Cardiac muscle cell (in vitro differentiated cells and primary cell): Measurements from ENCODE around the gene IL13RA2. TPM values are rescaled to one million over a fixed set of nuclear protein-coding genes. Genes with fewer than 3 reads are reported as not detected.

Experiments used
- DNase-seq, 2 donors: peaks; one replicate each; pipeline versions ENCODE4 v3.0.0 to v3.0.0-alpha.2; 2010 to 2017; ENCODE audit warnings: low read depth in 1 of 2, low spot score in 1 of 2
- H3K27ac ChIP-seq: fragments of 200-600 bp; sonication (generic); 2 replicates; pipeline ENCODE4 v1.5.1; 2016
- H3K27me3 ChIP-seq: fragments of 200-600 bp; sonication (generic); 2 replicates; pipeline ENCODE4 v1.6.0; 2016; ENCODE audit warnings: control low read depth
- H3K36me3 ChIP-seq: fragments of 200-600 bp; sonication (generic); 2 replicates; pipeline ENCODE4 v1.5.1; 2016; ENCODE audit warnings: control low read depth
- H3K4me1 ChIP-seq: fragments of 200-600 bp; sonication (generic); 2 replicates; pipeline ENCODE4 v1.8.1; 2017; ENCODE audit warnings: low read depth, mild to moderate bottlenecking, mixed run types
- H3K4me3 ChIP-seq: fragments of 200-600 bp; sonication (generic); 2 replicates; pipeline ENCODE4 v1.5.1; 2016; ENCODE audit warnings: mild to moderate bottlenecking
- H3K9me3 ChIP-seq: fragments of 200-600 bp; sonication (generic); 2 replicates; pipeline ENCODE4 v1.5.1; 2017; ENCODE audit warnings: low read depth, mild to moderate bottlenecking, control low read depth
- polyA plus RNA-seq: library from polyadenylated mRNA; unstranded; fragments of >200 nt; fragmentation: Nextera tagmentation; extraction: Ambion mirVana; gene quantifications from 2 replicates; pipeline ENCODE4 v1.2.1, GENCODE V29; 2016
- total RNA-seq: library from RNA; depleted of rRNA; stranded (reverse); fragments of >200 nt; gene quantifications from 2 replicates; pipeline ENCODE4 v1.2.3, GENCODE V29; 2016
- TF ChIP-seq, protein P1 (sequence below): IDR thresholded peaks from 2 replicates; pipeline ENCODE4 v1.5.1; 2012; ENCODE audit warnings: low read depth, mild to moderate bottlenecking, low read length

IL13RA2 gene
- total and polyA plus RNA-seq, 2 experiments from 2014 or later, result not detected

DNA sequence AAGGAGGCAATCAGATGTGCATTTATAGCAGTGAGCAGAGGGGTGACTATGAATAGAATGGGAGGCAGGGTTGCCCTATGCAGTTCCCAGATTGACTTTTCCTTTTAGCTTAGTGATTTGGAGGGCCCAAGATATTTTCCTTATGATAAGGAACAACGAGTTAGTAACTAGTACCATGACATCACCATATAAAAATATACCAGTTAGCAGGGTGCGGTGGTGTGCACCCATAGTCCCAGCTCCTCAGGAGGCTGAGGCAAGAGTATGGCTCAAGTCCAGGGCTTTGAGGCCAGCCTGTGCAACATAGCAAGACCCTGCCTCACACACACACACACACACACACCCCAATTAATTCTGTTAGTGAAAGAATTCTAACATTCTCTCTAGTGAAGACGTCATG is 53.0 kb downstream of the IL13RA2 start:
- no peaks in the 10 kb centered on the region for H3K36me3 ChIP-seq
- H3K4me1 ChIP-seq, result no peaks in the 10 kb centered on the region
- peak in 1 of 2 donors; percentile 17 for DNase-seq
- H3K4me3 ChIP-seq, result no peak overlapping the region
- no peaks in the 10 kb centered on the region for H3K9me3 ChIP-seq
- H3K27ac ChIP-seq, result no peak overlapping the region
- TF ChIP-seq, protein P1, sequence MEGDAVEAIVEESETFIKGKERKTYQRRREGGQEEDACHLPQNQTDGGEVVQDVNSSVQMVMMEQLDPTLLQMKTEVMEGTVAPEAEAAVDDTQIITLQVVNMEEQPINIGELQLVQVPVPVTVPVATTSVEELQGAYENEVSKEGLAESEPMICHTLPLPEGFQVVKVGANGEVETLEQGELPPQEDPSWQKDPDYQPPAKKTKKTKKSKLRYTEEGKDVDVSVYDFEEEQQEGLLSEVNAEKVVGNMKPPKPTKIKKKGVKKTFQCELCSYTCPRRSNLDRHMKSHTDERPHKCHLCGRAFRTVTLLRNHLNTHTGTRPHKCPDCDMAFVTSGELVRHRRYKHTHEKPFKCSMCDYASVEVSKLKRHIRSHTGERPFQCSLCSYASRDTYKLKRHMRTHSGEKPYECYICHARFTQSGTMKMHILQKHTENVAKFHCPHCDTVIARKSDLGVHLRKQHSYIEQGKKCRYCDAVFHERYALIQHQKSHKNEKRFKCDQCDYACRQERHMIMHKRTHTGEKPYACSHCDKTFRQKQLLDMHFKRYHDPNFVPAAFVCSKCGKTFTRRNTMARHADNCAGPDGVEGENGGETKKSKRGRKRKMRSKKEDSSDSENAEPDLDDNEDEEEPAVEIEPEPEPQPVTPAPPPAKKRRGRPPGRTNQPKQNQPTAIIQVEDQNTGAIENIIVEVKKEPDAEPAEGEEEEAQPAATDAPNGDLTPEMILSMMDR, result no peak
- no peaks in the 10 kb centered on the region for H3K27me3 ChIP-seq

DNA sequence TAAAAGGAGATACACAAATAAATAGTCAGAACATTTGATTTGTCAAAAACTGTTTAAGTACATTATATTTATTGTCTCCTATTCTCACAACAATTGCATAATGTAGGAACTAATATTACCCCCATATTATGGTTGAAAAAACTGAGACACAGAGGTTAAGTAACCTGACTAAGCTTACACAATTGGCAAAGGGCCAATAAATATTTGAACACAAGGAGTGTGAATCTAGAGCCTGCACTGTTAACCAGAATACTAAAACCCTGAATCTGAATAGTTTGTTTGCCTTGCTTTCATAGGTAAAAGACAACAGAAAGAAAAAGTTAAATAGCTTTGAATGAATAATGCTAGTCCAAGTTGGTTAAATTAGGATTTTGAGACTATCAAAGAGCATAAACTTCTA is 55.2 kb downstream of the IL13RA2 start:
- H3K27ac ChIP-seq, result no peak overlapping the region
- H3K27me3 ChIP-seq, result no peaks in the 10 kb centered on the region
- no peaks in the 10 kb centered on the region for H3K4me1 ChIP-seq
- no peaks in the 10 kb centered on the region for H3K9me3 ChIP-seq
- no peak for DNase-seq
- TF ChIP-seq, protein P1, result no peak
- no peaks in the 10 kb centered on the region for H3K36me3 ChIP-seq
- no peak overlapping the region for H3K4me3 ChIP-seq

DNA sequence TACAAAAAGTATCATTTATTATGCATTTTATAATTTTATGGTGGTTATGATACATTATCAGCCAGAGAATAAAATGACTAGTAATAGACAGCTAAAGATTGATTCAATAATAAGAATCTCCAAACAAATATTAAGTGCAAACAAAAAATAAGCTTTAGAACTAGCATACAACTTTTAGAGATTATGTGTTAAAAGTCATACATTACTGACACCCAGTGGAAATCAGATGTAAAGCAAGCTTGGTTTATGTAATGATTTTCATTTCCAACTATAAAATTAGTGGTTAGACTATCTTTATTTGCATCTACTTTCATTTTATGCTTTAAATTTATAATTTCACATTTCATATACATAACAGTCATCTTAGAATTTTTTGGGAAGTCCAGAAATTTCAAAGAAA is 57.7 kb downstream of the IL13RA2 start:
- TF ChIP-seq, protein P1, result peak; percentile 37
- no peaks in the 10 kb centered on the region for H3K36me3 ChIP-seq
- H3K4me1 ChIP-seq, result no peaks in the 10 kb centered on the region
- H3K4me3 ChIP-seq, result no peak overlapping the region
- no peak overlapping the region for H3K27ac ChIP-seq
- no peaks in the 10 kb centered on the region for H3K9me3 ChIP-seq
- no peaks in the 10 kb centered on the region for H3K27me3 ChIP-seq
- peak; percentile 35 to 43 for DNase-seq

Other genes with a start within 250 kb of the IL13RA2 start
- not detected in 2 replicates for gene RBMXL3, start 171.8 kb upstream of the IL13RA2 start, total RNA-seq
- gene RBMXL3, start 171.8 kb upstream of the IL13RA2 start, polyA plus RNA-seq, result not detected in 2 replicates
- gene LRCH2, start 216.5 kb upstream of the IL13RA2 start, total RNA-seq, result 8.2 and 9.4 TPM in 2 replicates
- 4.8 and 5.2 TPM in 2 replicates for gene LRCH2, start 216.5 kb upstream of the IL13RA2 start, polyA plus RNA-seq